Gastroesophageal sphincter (tissue), 4 donors: ENCODE data around the gene GOLGA6D. TPM values are rescaled to one million over a fixed set of nuclear protein-coding genes. Genes with fewer than 3 reads are reported as not detected.
"Not testable (repeated sequence)": the region's sequence is repeated elsewhere in the genome, so short reads cannot be mapped to it uniquely, and the experiment has no call there.

ENCODE experiments used
- ATAC-seq: fragments of 150-250 bp; one replicate; pipeline ENCODE4 v1.9.1; 2016; ENCODE audit warnings: mild to moderate bottlenecking, moderate library complexity
- H3K27ac ChIP-seq, 4 donors: fragments of 200-600 bp; sonication (generic) in 3 of 4; 1 replicate in 3 of 4; 2 replicates in 1 of 4; pipeline ENCODE4 v1.5.1; 2016 to 2019
- H3K27me3 ChIP-seq: fragments of 200-600 bp; sonication (generic); one replicate; pipeline ENCODE4 v1.5.1; 2019
- H3K36me3 ChIP-seq, 2 donors: fragments of 200-600 bp; sonication (generic); one replicate each; pipeline ENCODE4 v1.5.1; 2019; ENCODE audit warnings: control low read depth in 1 of 2
- H3K4me1 ChIP-seq, 3 donors: fragments of 200-600 bp; sonication (generic); 1 replicate in 2 of 3; 2 replicates in 1 of 3; pipeline ENCODE4 v1.5.1; 2016 to 2019; ENCODE audit warnings: control low read depth in 2 of 3
- H3K4me3 ChIP-seq, 2 donors: fragments of 200-600 bp; sonication (generic); one replicate each; pipeline ENCODE4 v1.5.1; 2019; ENCODE audit warnings: mild to moderate bottlenecking in 1 of 2, moderate library complexity in 1 of 2
- H3K9me3 ChIP-seq, 3 donors: fragments of 200-600 bp; sonication (generic); one replicate each; pipeline ENCODE4 v1.5.1; 2017 to 2019; ENCODE audit warnings: control low read depth in 2 of 3
- CTCF ChIP-seq, 4 experiments: fragments of 200-600 bp in 2 of 4; fragments of 450-650 bp in 2 of 4; sonication (generic) in 1 of 4; IDR thresholded peaks; one replicate each; pipeline ENCODE4 v1.5.1; 2017 to 2019; ENCODE audit warnings: antibody characterized with exemption in 4 of 4, mild to moderate bottlenecking in 2 of 4, moderate library complexity in 2 of 4
- EP300 ChIP-seq: sonication (generic); formaldehyde crosslinking; IDR thresholded peaks from one replicate; pipeline ENCODE4 v1.6.1; 2017; ENCODE audit warnings: antibody characterized with exemption, mild to moderate bottlenecking
- POLR2A ChIP-seq, 2 donors: fragments of 450-650 bp; IDR thresholded peaks; one replicate each; pipeline ENCODE4 v1.6.1; 2017; ENCODE audit warnings: antibody characterized with exemption in 2 of 2, mild to moderate bottlenecking in 2 of 2, moderate library complexity in 1 of 2
- POLR2AphosphoS5 ChIP-seq: sonication (generic); formaldehyde crosslinking; IDR thresholded peaks from one replicate; pipeline ENCODE4 v1.6.1; 2017; ENCODE audit warnings: antibody characterized with exemption
- WGBS, 2 donors: methylation state at CpG; one replicate each; pipeline ENCODE4 v1.1.5; 2018; ENCODE audit warnings: low coverage in 1 of 2; 5-methylcytosine and 5-hydroxymethylcytosine counted together
- total RNA-seq, 4 donors: library from RNA; depleted of rRNA; stranded (reverse); fragments of >200 nt; gene quantifications; one replicate each; pipeline ENCODE4 v1.1.0, GENCODE V29; 2016

Gene GOLGA6D, protein sequence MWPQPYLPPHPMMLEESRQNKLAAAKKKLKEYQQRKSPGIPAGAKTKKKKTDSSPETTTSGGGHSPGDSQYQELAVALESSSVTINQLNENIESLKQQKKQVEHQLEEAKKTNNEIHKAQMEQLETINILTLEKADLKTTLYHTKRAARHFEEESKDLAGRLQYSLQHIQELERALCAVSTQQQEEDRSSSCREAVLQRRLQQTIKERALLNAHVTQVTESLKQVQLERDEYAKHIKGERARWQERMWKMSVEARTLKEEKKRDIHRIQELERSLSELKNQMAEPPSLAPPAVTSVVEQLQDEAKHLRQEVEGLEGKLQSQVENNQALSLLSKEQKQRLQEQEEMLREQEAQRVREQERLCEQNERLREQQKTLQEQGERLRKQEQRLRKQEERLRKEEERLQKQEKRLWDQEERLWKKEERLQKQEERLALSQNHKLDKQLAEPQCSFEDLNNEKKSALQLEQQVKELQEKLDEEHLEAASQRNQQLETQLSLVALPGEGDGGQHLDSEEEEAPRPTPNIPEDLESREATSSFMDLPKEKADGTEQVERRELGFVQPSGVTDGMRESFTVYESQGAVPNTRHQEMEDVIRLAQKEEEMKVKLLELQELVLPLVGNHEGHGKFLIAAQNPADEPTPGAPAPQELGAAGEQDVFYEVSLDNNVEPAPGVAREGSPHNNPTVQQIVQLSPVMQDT
- total RNA-seq = not detected

DNA sequence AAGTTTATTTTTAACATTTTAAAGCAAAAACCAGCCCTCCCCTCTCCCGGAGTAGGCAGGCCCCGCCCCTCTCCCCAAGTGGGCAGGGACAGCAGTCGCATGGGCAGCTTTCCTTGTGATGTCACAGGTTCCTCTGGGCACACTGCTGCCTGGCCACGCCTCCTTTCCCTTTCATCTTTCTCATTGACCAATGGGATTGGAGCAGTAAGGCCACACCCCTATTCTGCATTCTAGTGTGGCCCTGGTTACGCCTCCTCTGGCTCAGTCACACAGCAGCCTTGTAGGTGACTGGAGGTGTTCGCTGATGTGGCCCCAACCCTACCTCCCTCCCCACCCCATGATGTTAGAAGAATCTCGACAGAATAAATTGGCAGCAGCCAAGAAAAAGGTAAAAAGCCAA lies at the start of gene GOLGA6D:
GOLGA6D (plus strand) TSS at position 264 of the 400 bp plus-strand sequence; CDS start at position 305, 41 bp downstream.
- not testable (repeated sequence) for H3K9me3 ChIP-seq, ATAC-seq, H3K4me3 ChIP-seq, H3K27ac ChIP-seq, H3K27me3 ChIP-seq, H3K36me3 ChIP-seq, H3K4me1 ChIP-seq
- WGBS, 2 donors = no CpG with 5 or more reads among the region's 7 CpGs

DNA sequence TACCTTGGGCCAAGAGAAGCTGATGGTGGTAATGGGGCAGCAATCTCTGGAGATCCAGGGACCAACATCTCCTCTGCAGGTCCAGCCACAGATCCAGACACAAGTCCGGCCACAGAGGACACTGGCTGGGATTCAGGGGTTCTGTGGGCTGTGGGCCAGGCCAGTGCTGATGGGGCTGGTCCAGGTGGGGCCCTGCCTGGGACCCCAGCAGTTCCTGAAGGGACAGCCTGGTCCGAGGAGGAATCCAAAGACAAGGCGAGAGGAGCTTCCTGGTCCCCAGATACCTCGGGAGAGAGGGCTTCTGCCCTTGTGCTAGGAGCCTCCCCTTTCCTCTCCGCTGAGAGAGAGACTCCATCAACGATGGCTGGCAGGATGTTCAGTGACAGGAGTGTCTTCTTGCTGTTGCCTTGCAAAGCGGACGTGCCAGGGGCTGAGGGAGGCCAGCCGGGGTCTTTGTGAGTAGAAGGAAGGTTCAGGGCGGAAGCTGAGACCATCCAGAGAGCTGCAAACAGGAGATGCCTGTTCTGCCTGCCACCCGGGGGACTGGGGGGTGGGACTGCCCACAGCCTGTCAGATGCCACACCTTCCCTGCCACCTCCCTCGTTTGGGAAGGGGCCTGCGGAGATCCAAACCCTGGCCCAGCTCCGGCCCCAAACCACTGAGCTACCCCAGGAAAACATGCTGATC lies 49.0 kb upstream of the GOLGA6D start:
- H3K4me1 ChIP-seq = no peaks in the 10 kb centered on the region
- H3K9me3 ChIP-seq = no peaks in the 10 kb centered on the region
- H3K36me3 ChIP-seq = no peaks in the 10 kb centered on the region
- ATAC-seq = no peak
- TF ChIP-seq POLR2AphosphoS5 (no peak), EP300 (no peak), POLR2A (IDR thresholded peaks at IDR 0.05) (no peak), CTCF (IDR thresholded peaks at IDR 0.05) (no peak)
- H3K4me3 ChIP-seq = no peak overlapping the region
- 60% methylated on average over 2 of the region's 14 CpGs; no CpG with 5 or more reads in 1 of the 2 donors for WGBS, 2 donors
- peaks cover 73% of the 10 kb centered on the region for H3K27me3 ChIP-seq
- no peak overlapping the region for H3K27ac ChIP-seq

GRCh38 chr15:75234191-75234810 lies 48.3 kb upstream of the GOLGA6D start:
- TF ChIP-seq CTCF (IDR thresholded peaks at IDR 0.05) = no peak
- no peak for TF ChIP-seq EP300
- TF ChIP-seq POLR2AphosphoS5 = no peak
- TF ChIP-seq POLR2A (IDR thresholded peaks at IDR 0.05) = no peak
- Histone ChIP-seq H3K36me3 (no peaks in the 10 kb centered on the region), H3K27me3 (peaks cover 66% of the 10 kb centered on the region), H3K4me3 (no peak overlapping the region), H3K27ac (no peak overlapping the region), H3K4me1 (no peaks in the 10 kb centered on the region), H3K9me3 (no peaks in the 10 kb centered on the region)
- no peak for ATAC-seq
- WGBS, 2 donors = no CpG with 5 or more reads among the region's 5 CpGs

GRCh38 chr15:75235051-75235673 lies 47.5 kb upstream of the GOLGA6D start:
- no peak for TF ChIP-seq POLR2A (IDR thresholded peaks at IDR 0.05)
- TF ChIP-seq EP300 = no peak
- TF ChIP-seq POLR2AphosphoS5 = no peak
- TF ChIP-seq CTCF (IDR thresholded peaks at IDR 0.05) = no peak
- peaks cover 62% of the 10 kb centered on the region for H3K27me3 ChIP-seq
- 78 to 87% methylated on average over 3 to 6 of the region's 10 CpGs for WGBS, 2 donors

More at GRCh38 chr15:75235051-75235673, 47.5 kb upstream of the GOLGA6D start:
- Histone ChIP-seq H3K4me1 (no peaks in the 10 kb centered on the region), H3K4me3 (no peak overlapping the region), H3K36me3 (no peaks in the 10 kb centered on the region), H3K27ac (no peak overlapping the region), H3K9me3 (no peaks in the 10 kb centered on the region)
- ATAC-seq = no peak
